IMR-90 (cell line): ENCODE data around the gene DHX38. TPM values are rescaled to one million over a fixed set of nuclear protein-coding genes. Genes with fewer than 3 reads are reported as not detected.

Experiments
- ATAC-seq: fragments of 200-7000 bp; cut with Tn5 transposase; 2 replicates; pipeline ENCODE4 v1.9.1; 2020; ENCODE audit warnings: low read depth, mild to moderate bottlenecking, moderate library complexity
- BruUV-seq: library from RNA; stranded (reverse); fragments of 400-500 nt; replicated peaks from 2 replicates; lab custom pipeline; 2021; lab: Mats Ljungman, UMichigan
- CTCF ChIA-PET: fragments of 300-600 bp; formaldehyde crosslinking; extraction: SDS; loops from one replicate; lab custom pipeline; 2021; ENCODE audit warnings: antibody characterized with exemption; lab: Yijun Ruan, JAX
- POLR2A ChIA-PET: fragments of 300-600 bp; sonication (Branson Sonifier 250); formaldehyde crosslinking; loops from one replicate; lab custom pipeline; 2022; ENCODE audit warnings: antibody characterized with exemption; ENCODE audit not compliant: unreplicated experiment; lab: Charles Lee
- DNase-seq: peaks from one replicate; pipeline ENCODE4 v3.0.0; 2013
- H2AFZ ChIP-seq: replicated peaks from 2 replicates; pipeline ENCODE3; 2013; ENCODE audit warnings: low read length, mild to moderate bottlenecking; ENCODE audit not compliant: poor library complexity
- H2AK5ac ChIP-seq: 2 replicates; pipeline ENCODE4 v1.6.1; 2013; ENCODE audit warnings: low read depth, low read length, inconsistent platforms
- H2AK9ac ChIP-seq: replicated peaks from 2 replicates; pipeline ENCODE3; 2013; ENCODE audit warnings: mild to moderate bottlenecking, low read depth, low read length, moderate library complexity; ENCODE audit not compliant: poor library complexity
- H2BK120ac ChIP-seq: 2 replicates; pipeline ENCODE4 v1.6.1; 2013; ENCODE audit warnings: low read depth, low read length, inconsistent platforms
- H2BK15ac ChIP-seq: 3 replicates; pipeline ENCODE4 v1.6.1; 2013; ENCODE audit warnings: low read depth, low read length, inconsistent platforms
- H2BK20ac ChIP-seq: 2 replicates; pipeline ENCODE4 v1.6.1; 2013; ENCODE audit warnings: low read depth, mild to moderate bottlenecking, inconsistent platforms, low read length, moderate library complexity
- H2BK5ac ChIP-seq: 2 replicates; pipeline ENCODE4 v1.6.1; 2013; ENCODE audit warnings: mild to moderate bottlenecking, low read depth, low read length, inconsistent platforms; ENCODE audit not compliant: poor library complexity, severe bottlenecking
- H3K14ac ChIP-seq: replicated peaks from 2 replicates; pipeline ENCODE4 v1.6.1; 2013; ENCODE audit warnings: low read depth, low read length, inconsistent platforms
- H3K18ac ChIP-seq: 2 replicates; pipeline ENCODE4 v1.6.1; 2013; ENCODE audit warnings: low read depth, low read length, control low read depth
- H3K23ac ChIP-seq: 2 replicates; pipeline ENCODE4 v1.6.1; 2013; ENCODE audit warnings: low read depth, low read length, inconsistent platforms
- H3K27ac ChIP-seq: 2 replicates; pipeline ENCODE4 v1.5.1; 2013; ENCODE audit warnings: mild to moderate bottlenecking, control low read depth, low read length; ENCODE audit not compliant: insufficient read depth
- H3K27me3 ChIP-seq: 2 replicates; pipeline ENCODE4 v1.6.1; 2013; ENCODE audit warnings: low read length; ENCODE audit not compliant: control insufficient read depth, insufficient read depth
- H3K36me3 ChIP-seq: 2 replicates; pipeline ENCODE4 v1.6.1; 2013; ENCODE audit warnings: low read length, mixed read lengths; ENCODE audit not compliant: control insufficient read depth, insufficient read depth
- H3K4ac ChIP-seq: 2 replicates; pipeline ENCODE4 v1.6.1; 2013; ENCODE audit warnings: low read depth, low read length, inconsistent platforms
- H3K4me1 ChIP-seq: 2 replicates; pipeline ENCODE4 v1.6.1; 2013; ENCODE audit warnings: low read length, mixed read lengths; ENCODE audit not compliant: control insufficient read depth, insufficient read depth
- H3K4me2 ChIP-seq: 2 replicates; pipeline ENCODE4 v1.6.1; 2013; ENCODE audit warnings: low read depth, mild to moderate bottlenecking, control low read depth, low read length, moderate library complexity
- H3K4me3 ChIP-seq: 2 replicates; pipeline ENCODE4 v1.5.1; 2013; ENCODE audit warnings: low read depth, mild to moderate bottlenecking, control low read depth, low read length, moderate library complexity; ENCODE audit not compliant: insufficient read depth
- H3K56ac ChIP-seq: 2 replicates; pipeline ENCODE4 v1.6.1; 2013; ENCODE audit warnings: low read length, inconsistent platforms; ENCODE audit not compliant: insufficient read depth; ENCODE audit errors: extremely low read depth
- H3K79me1 ChIP-seq, 2 experiments: 2 replicates each; pipeline ENCODE4 v1.6.1; 2013; ENCODE audit warnings: low read length in 2 of 2, inconsistent platforms in 1 of 2, low read depth in 1 of 2
- H3K9ac ChIP-seq: 2 replicates; pipeline ENCODE4 v1.6.1; 2013; ENCODE audit warnings: low read depth, low read length, control low read depth
- H3K9me1 ChIP-seq: 2 replicates; pipeline ENCODE4 v1.6.1; 2013; ENCODE audit warnings: low read length, inconsistent platforms; ENCODE audit not compliant: insufficient read depth
- H3K9me3 ChIP-seq: 2 replicates; pipeline ENCODE4 v1.6.1; 2013; ENCODE audit warnings: low read length; ENCODE audit not compliant: control insufficient read depth, insufficient read depth
- H4K20me1 ChIP-seq: 2 replicates; pipeline ENCODE4 v1.6.1; 2013; ENCODE audit warnings: low read length, inconsistent platforms; ENCODE audit not compliant: insufficient read depth
- H4K5ac ChIP-seq: 2 replicates; pipeline ENCODE4 v1.6.1; 2013; ENCODE audit warnings: mild to moderate bottlenecking, low read depth, low read length, control low read depth
- H4K8ac ChIP-seq, 2 experiments: 2 replicates each; pipeline ENCODE4 v1.6.1; 2013; ENCODE audit warnings: low read depth in 2 of 2, low read length in 2 of 2, control low read depth in 1 of 2, inconsistent platforms in 1 of 2
- H4K91ac ChIP-seq: 2 replicates; pipeline ENCODE4 v1.6.1; 2013; ENCODE audit warnings: low read depth, low read length, inconsistent platforms; ENCODE audit not compliant: insufficient read depth
- BHLHE40 ChIP-seq: fragments of 150-350 bp; IDR thresholded peaks from 2 replicates; pipeline ENCODE4 v1.6.1; 2016; ENCODE audit warnings: mild to moderate bottlenecking, low read depth, low read length
- CEBPB ChIP-seq: IDR thresholded peaks from 2 replicates; pipeline ENCODE4 v1.6.1; 2012; ENCODE audit warnings: low read depth, low read length, improper control_type of control experiment
- CHD1 ChIP-seq: IDR thresholded peaks from 2 replicates; pipeline ENCODE4 v1.6.1; 2012; ENCODE audit warnings: low read depth, low read length, improper control_type of control experiment
- CTCF ChIP-seq: conservative IDR thresholded peaks from 2 replicates; pipeline ENCODE4 v1.5.1; 2012; ENCODE audit warnings: mild to moderate bottlenecking, low read depth, low read length, improper control_type of control experiment
- ELK1 ChIP-seq: fragments of 150-350 bp; IDR thresholded peaks from 2 replicates; pipeline ENCODE4 v1.6.1; 2016; ENCODE audit warnings: low read depth, mild to moderate bottlenecking, low read length, moderate library complexity, borderline replicate concordance
- FOS ChIP-seq: fragments of 150-350 bp; IDR thresholded peaks from 2 replicates; pipeline ENCODE4 v1.6.1; 2016; ENCODE audit warnings: low read depth, low read length
- MAFK ChIP-seq: IDR thresholded peaks from 2 replicates; pipeline ENCODE4 v1.6.1; 2012; ENCODE audit warnings: low read depth, low read length, improper control_type of control experiment
- MAZ ChIP-seq: IDR thresholded peaks from 2 replicates; pipeline ENCODE4 v1.6.1; 2012; ENCODE audit warnings: low read depth, mild to moderate bottlenecking, low read length, improper control_type of control experiment, moderate library complexity, borderline replicate concordance
- MXI1 ChIP-seq: IDR thresholded peaks from 2 replicates; pipeline ENCODE4 v1.6.1; 2012; ENCODE audit warnings: low read depth, mild to moderate bottlenecking, low read length, moderate library complexity, borderline replicate concordance
- NFE2L2 ChIP-seq: fragments of 150-350 bp; IDR thresholded peaks from 2 replicates; pipeline ENCODE4 v1.6.1; 2016; ENCODE audit warnings: low read depth, mild to moderate bottlenecking, low read length
- POLR2A ChIP-seq: IDR thresholded peaks from 2 replicates; pipeline ENCODE4 v1.6.1; 2012; ENCODE audit warnings: mild to moderate bottlenecking, low read depth, low read length
- RAD21 ChIP-seq: IDR thresholded peaks from 2 replicates; pipeline ENCODE4 v1.6.1; 2012; ENCODE audit warnings: low read length, improper control_type of control experiment
- RCOR1 ChIP-seq: IDR thresholded peaks from 2 replicates; pipeline ENCODE4 v1.6.1; 2012; ENCODE audit warnings: mild to moderate bottlenecking, low read length, improper control_type of control experiment; ENCODE audit not compliant: insufficient replicate concordance
- RFX5 ChIP-seq: IDR thresholded peaks from 2 replicates; pipeline ENCODE4 v1.8.0; 2012; ENCODE audit warnings: low read depth, mild to moderate bottlenecking, low read length, moderate library complexity
- SMC3 ChIP-seq: fragments of 150-350 bp; IDR thresholded peaks from 2 replicates; pipeline ENCODE4 v1.6.1; 2016; ENCODE audit warnings: low read depth, mild to moderate bottlenecking, antibody characterized with exemption, low read length, moderate library complexity
- WGBS, 2 experiments: methylation state at CpG; one replicate each; pipeline versions ENCODE4 v1.1.5 to v1.1.7; 2013; ENCODE audit warnings: missing lambda C conversion rate in 2 of 2; ENCODE audit not compliant: insufficient read length in 1 of 2; ENCODE audit errors: extremely low coverage in 2 of 2; 5-methylcytosine and 5-hydroxymethylcytosine counted together
- dilution Hi-C: fragments of 300-500 bp; cut with HindIII; formaldehyde crosslinking; loops from one replicate; pipeline ENCODE4 v1.14.3; 2018; ENCODE audit warnings: low sequenced_read_pairs; ENCODE audit not compliant: unreplicated experiment
- in situ Hi-C: fragments of 300-500 bp; cut with MboI; formaldehyde crosslinking; loops from 3 replicates; pipeline ENCODE4 v1.14.3; 2019; ENCODE audit warnings: low sequenced_read_pairs, inconsistent platforms, mixed read lengths
- intact Hi-C: fragments of 100-400 bp; cut with micrococcal nuclease; formaldehyde crosslinking; loops from 2 replicates; pipeline ENCODE4 v1.10.0; 2022
- polyA plus RNA-seq, 3 experiments: library from polyadenylated mRNA; depleted of rRNA; stranded (reverse); fragments of >200 nt; gene quantifications; 2 replicates each; pipeline ENCODE4 v1.2.3, GENCODE V29; 2012; ENCODE audit warnings: low replicate concordance in 1 of 3
- total RNA-seq: library from RNA; depleted of rRNA; stranded (reverse); fragments of >200 nt; gene quantifications from 2 replicates; pipeline ENCODE4 v1.2.3, GENCODE V29; 2012
- TF ChIP-seq, protein P1 (sequence below): fragments of 150-350 bp; IDR thresholded peaks from 2 replicates; pipeline ENCODE4 v1.6.1; 2017; ENCODE audit warnings: mild to moderate bottlenecking, antibody characterized with exemption, low read length, low read depth

DHX38 gene
- total and polyA plus RNA-seq, 2 of the 4 experiments (the other 2 are of a cell fraction): 45.4 to 49.6 TPM

GRCh38 chr16:72098936-72099335 is 5.3 kb downstream of the DHX38 start:
- Histone ChIP-seq H2AFZ (no peak overlapping the region), H4K5ac (no peak overlapping the region), H3K4me3 (no peak overlapping the region), H2BK20ac (no peak overlapping the region), H3K23ac (no peak overlapping the region), H3K4me2 (no peak overlapping the region), H4K91ac (no peak overlapping the region), H3K18ac (no peak overlapping the region), H3K27me3 (no peaks in the 10 kb centered on the region), H3K36me3 (peaks cover 67% of the 10 kb centered on the region), H4K20me1 (no peaks in the 10 kb centered on the region; the same call in 1 of the 2 replicates), H4K8ac (no peak overlapping the region), H3K79me1 (peaks cover 4 to 28% of the 10 kb centered on the region in 2 experiments; a peak in 3 of 4 replicates), H3K14ac (no peak overlapping the region), H2BK15ac (no peak overlapping the region), H2AK9ac (no peak overlapping the region), H3K4me1 (no peaks in the 10 kb centered on the region), H2BK120ac (no peak overlapping the region), H3K4ac (no peak overlapping the region), H3K56ac (no peak overlapping the region), H3K9me3 (no peaks in the 10 kb centered on the region), H2BK5ac (no peak overlapping the region), H3K27ac (no peak overlapping the region), H3K9ac (no peak overlapping the region), H2AK5ac (no peak overlapping the region), H3K9me1 (no peaks in the 10 kb centered on the region)
- in situ Hi-C loops: no loop called here
- ATAC-seq: no peak
- DNase-seq: no peak
- intact Hi-C loops: loop anchor here (1.0 to 10.0 kb wide), 2 partner anchors 33 to 64 kb away; no protein-coding TSS in a partner anchor
- ChIA-PET CTCF (no interaction called here), POLR2A (no interaction called here)
- BruUV-seq: no TSS peak
- dilution Hi-C loops: no loop called here
- WGBS, 2 experiments: 90% methylated on average over 2 of the region's 15 CpGs; no CpG with 5 or more reads in 1 of the 2 experiments
- no peak for TF ChIP-seq CHD1
- no peak for TF ChIP-seq MAZ
- TF ChIP-seq ELK1: no peak
- TF ChIP-seq, protein P1, sequence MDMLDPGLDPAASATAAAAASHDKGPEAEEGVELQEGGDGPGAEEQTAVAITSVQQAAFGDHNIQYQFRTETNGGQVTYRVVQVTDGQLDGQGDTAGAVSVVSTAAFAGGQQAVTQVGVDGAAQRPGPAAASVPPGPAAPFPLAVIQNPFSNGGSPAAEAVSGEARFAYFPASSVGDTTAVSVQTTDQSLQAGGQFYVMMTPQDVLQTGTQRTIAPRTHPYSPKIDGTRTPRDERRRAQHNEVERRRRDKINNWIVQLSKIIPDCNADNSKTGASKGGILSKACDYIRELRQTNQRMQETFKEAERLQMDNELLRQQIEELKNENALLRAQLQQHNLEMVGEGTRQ: no peak
- no peak for TF ChIP-seq MAFK
- no peak for TF ChIP-seq MXI1
- TF ChIP-seq RFX5: no peak
- TF ChIP-seq NFE2L2: no peak
- no peak for TF ChIP-seq FOS
- TF ChIP-seq BHLHE40: no peak
- no peak for TF ChIP-seq RCOR1
- no peak for TF ChIP-seq RAD21
- no peak for TF ChIP-seq POLR2A
- no peak for TF ChIP-seq CEBPB
- TF ChIP-seq CTCF: no peak
- TF ChIP-seq SMC3: no peak
